K562 (cell line): ENCODE results near the gene ITSN1. TPM values are rescaled to one million over a fixed set of nuclear protein-coding genes. Genes with fewer than 3 reads are reported as not detected.

Experiments used
- CREM ChIP-seq: IDR thresholded peaks from 2 replicates; pipeline ENCODE4 v1.6.1; 2014; ENCODE audit warnings: antibody characterized with exemption, low read depth
- KDM1A ChIP-seq, 2 experiments: fragments of 450-650 bp; IDR thresholded peaks; 2 replicates each; pipeline ENCODE4 v1.6.1; 2016; ENCODE audit warnings: mild to moderate bottlenecking in 2 of 2
- RAD51 ChIP-seq: fragments of 450-650 bp; IDR thresholded peaks from 2 replicates; pipeline ENCODE4 v1.7.1; 2016; ENCODE audit warnings: low read depth, mild to moderate bottlenecking, borderline replicate concordance
- SNIP1 ChIP-seq: fragments of 450-650 bp; IDR thresholded peaks from 2 replicates; pipeline ENCODE4 v1.7.1; 2017; ENCODE audit warnings: low read depth, mild to moderate bottlenecking
- SRSF1 ChIP-seq: fragments of 200-400 bp; formaldehyde crosslinking; IDR thresholded peaks from 2 replicates; pipeline ENCODE4 v1.6.1; 2017; ENCODE audit warnings: mild to moderate bottlenecking, low read depth, low read length, moderate library complexity
- TCF7L2 ChIP-seq: fragments of 150-350 bp; IDR thresholded peaks from 2 replicates; pipeline ENCODE4 v1.6.1; 2016; ENCODE audit warnings: low read depth, mild to moderate bottlenecking, low read length, moderate library complexity
- TCFL5 ChIP-seq: fragments of 250-450 bp; sonication (Bioruptor Pico); conservative IDR thresholded peaks from 2 replicates; pipeline ENCODE4 v1.6.1; 2021; ENCODE audit warnings: mild to moderate bottlenecking, moderate library complexity, matching md5 sums
- U2AF1 ChIP-seq: fragments of 200-400 bp; formaldehyde crosslinking; optimal IDR thresholded peaks from 2 replicates; pipeline ENCODE3; 2017; ENCODE audit warnings: mild to moderate bottlenecking, low read depth, low read length, moderate library complexity
- ZC3H8 ChIP-seq: fragments of 450-650 bp; IDR thresholded peaks from 2 replicates; pipeline ENCODE4 v1.6.1; 2017
- ZNF140 ChIP-seq: fragments of 250-450 bp; sonication (Bioruptor Pico); IDR thresholded peaks from 2 replicates; pipeline ENCODE4 v1.8.0; 2021; ENCODE audit warnings: moderate library complexity, mild to moderate bottlenecking, inconsistent platforms
- ZSCAN32 ChIP-seq: fragments of 450-650 bp; formaldehyde crosslinking; IDR thresholded peaks from 2 replicates; pipeline ENCODE4 v1.4.0; 2020; ENCODE audit warnings: mild to moderate bottlenecking, moderate library complexity
- polyA plus RNA-seq, 8 experiments: library from polyadenylated mRNA; depleted of rRNA in 4 of 8; stranded (reverse) in 5 of 8; unstranded in 3 of 8; fragments of >200 nt; fragmentation: Nextera tagmentation in 2 of 8; fragmentation: Illumina TruSeq in 1 of 8; extraction: Ambion mirVana in 2 of 8; extraction: Trizol in 1 of 8; gene quantifications; 2 replicates each; pipeline versions ENCODE4 v1.2.1 to v1.2.3, GENCODE V29; 2011 to 2014; ENCODE audit warnings: inconsistent platforms in 1 of 8, missing spikeins in 1 of 8
- total RNA-seq, 7 experiments: library from RNA; depleted of rRNA in 6 of 7; stranded (reverse); fragments of >200 nt in 6 of 7; fragmentation: Illumina TruSeq in 2 of 7; extraction: Trizol in 2 of 7; gene quantifications; 2 replicates each; pipeline versions ENCODE4 v1.2.1 to v1.2.3, GENCODE V29; 2011 to 2021; ENCODE audit warnings: low replicate concordance in 1 of 7
- TF ChIP-seq, protein P1 (sequence below): fragments of 250-450 bp; sonication (Bioruptor Pico); IDR thresholded peaks from 2 replicates; pipeline ENCODE4 v1.8.0; 2022; ENCODE audit warnings: inconsistent platforms
- TF ChIP-seq, protein P2 (sequence below): fragments of 250-450 bp; sonication (Bioruptor Pico); IDR thresholded peaks from 2 replicates; pipeline ENCODE4 v1.9.0; 2021; ENCODE audit warnings: mild to moderate bottlenecking, inconsistent platforms
- TF ChIP-seq, protein P3 (sequence below): fragments of 450-650 bp; formaldehyde crosslinking; IDR thresholded peaks from 2 replicates; pipeline ENCODE4 v1.4.0; 2020; ENCODE audit warnings: mild to moderate bottlenecking, moderate library complexity
- TF ChIP-seq, protein P4 (sequence below): fragments of 250-450 bp; sonication (Bioruptor Pico); IDR thresholded peaks from 2 replicates; pipeline ENCODE4 v1.5.0; 2020; ENCODE audit warnings: mild to moderate bottlenecking
- TF ChIP-seq, protein P5 (sequence below): fragments of 250-450 bp; sonication (Bioruptor Pico); IDR thresholded peaks from 2 replicates; pipeline ENCODE4 v1.6.1; 2021; ENCODE audit warnings: mild to moderate bottlenecking
- TF ChIP-seq, protein P6 (sequence below): fragments of 250-450 bp; sonication (Bioruptor Pico); IDR thresholded peaks from 2 replicates; pipeline ENCODE4 v1.8.0; 2021; ENCODE audit warnings: moderate library complexity, mild to moderate bottlenecking, inconsistent platforms
- TF ChIP-seq, protein P7 (sequence below): fragments of 450-650 bp; conservative IDR thresholded peaks from 2 replicates; pipeline ENCODE4 v1.6.1; 2016; ENCODE audit warnings: missing genetic modification characterization, low read depth, mild to moderate bottlenecking, control low read depth, missing compliant biosample characterization

ITSN1 gene
- total and polyA plus RNA-seq, 9 of the 15 experiments (the other 6 are each of a cell fraction or from before 2014, with no cell fraction given) = 1.1 to 12.6 (median 4.8) TPM

DNA sequence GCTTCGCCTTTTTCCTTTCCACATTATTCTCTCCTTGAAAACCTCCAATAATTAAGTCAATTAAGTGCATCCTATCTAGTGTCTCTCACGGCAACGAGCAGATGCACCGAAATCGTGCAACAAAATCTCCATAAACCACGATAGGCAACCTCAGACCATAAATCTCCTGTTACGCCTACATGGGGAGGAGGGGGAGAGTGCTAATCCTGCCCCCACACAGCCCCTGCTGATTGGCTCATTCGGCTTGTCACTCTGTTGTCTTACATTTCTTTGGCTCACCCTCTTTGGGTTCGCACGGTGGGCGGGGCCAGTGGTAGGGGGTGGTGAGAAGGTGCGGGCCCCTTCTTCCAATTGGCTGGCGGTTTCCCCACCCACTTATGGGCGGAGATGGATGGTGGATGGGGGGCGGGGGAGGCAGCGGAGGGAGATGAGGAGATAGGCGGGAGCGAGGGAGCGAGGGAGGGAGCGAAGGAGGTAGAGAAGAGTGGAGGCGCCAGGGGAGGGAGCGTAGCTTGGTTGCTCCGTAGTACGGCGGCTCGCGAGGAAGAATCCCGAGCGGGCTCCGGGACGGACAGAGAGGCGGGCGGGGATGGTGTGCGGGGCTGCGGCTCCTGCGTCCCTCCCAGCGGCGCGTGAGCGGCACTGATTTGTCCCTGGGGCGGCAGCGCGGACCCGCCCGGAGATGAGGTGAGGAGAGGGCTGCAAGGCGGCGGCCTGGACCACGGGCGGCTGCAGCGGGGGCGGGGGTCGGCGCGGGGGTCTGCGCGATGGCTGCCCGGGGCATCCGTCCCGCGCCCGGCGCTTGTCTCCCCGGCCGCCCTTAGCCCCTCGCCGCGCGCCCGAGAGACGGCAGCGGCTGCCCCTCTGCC, at the start of gene ITSN1 (continued):
- TF ChIP-seq, protein P1, sequence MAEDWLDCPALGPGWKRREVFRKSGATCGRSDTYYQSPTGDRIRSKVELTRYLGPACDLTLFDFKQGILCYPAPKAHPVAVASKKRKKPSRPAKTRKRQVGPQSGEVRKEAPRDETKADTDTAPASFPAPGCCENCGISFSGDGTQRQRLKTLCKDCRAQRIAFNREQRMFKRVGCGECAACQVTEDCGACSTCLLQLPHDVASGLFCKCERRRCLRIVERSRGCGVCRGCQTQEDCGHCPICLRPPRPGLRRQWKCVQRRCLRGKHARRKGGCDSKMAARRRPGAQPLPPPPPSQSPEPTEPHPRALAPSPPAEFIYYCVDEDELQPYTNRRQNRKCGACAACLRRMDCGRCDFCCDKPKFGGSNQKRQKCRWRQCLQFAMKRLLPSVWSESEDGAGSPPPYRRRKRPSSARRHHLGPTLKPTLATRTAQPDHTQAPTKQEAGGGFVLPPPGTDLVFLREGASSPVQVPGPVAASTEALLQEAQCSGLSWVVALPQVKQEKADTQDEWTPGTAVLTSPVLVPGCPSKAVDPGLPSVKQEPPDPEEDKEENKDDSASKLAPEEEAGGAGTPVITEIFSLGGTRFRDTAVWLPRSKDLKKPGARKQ (CRISPR knock-in tag) = no peak
- TF ChIP-seq SNIP1 (no peak), RAD51 (no peak), ZC3H8 (no peak), ZNF140 (CRISPR knock-in tag) (no peak), TCF7L2 (no peak), ZSCAN32 (CRISPR knock-in tag) (no peak), U2AF1 (no peak), CREM (peak; percentile 73), TCFL5 (CRISPR knock-in tag) (no peak), KDM1A (IDR thresholded peaks at IDR 0.05) (peak; percentile 97), SRSF1 (no peak)
- TF ChIP-seq, protein P2, sequence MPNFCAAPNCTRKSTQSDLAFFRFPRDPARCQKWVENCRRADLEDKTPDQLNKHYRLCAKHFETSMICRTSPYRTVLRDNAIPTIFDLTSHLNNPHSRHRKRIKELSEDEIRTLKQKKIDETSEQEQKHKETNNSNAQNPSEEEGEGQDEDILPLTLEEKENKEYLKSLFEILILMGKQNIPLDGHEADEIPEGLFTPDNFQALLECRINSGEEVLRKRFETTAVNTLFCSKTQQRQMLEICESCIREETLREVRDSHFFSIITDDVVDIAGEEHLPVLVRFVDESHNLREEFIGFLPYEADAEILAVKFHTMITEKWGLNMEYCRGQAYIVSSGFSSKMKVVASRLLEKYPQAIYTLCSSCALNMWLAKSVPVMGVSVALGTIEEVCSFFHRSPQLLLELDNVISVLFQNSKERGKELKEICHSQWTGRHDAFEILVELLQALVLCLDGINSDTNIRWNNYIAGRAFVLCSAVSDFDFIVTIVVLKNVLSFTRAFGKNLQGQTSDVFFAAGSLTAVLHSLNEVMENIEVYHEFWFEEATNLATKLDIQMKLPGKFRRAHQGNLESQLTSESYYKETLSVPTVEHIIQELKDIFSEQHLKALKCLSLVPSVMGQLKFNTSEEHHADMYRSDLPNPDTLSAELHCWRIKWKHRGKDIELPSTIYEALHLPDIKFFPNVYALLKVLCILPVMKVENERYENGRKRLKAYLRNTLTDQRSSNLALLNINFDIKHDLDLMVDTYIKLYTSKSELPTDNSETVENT (CRISPR knock-in tag) = 0 out of 2 replicates have a peak, but pooled peaks have one; percentile 61
- TF ChIP-seq, protein P3, sequence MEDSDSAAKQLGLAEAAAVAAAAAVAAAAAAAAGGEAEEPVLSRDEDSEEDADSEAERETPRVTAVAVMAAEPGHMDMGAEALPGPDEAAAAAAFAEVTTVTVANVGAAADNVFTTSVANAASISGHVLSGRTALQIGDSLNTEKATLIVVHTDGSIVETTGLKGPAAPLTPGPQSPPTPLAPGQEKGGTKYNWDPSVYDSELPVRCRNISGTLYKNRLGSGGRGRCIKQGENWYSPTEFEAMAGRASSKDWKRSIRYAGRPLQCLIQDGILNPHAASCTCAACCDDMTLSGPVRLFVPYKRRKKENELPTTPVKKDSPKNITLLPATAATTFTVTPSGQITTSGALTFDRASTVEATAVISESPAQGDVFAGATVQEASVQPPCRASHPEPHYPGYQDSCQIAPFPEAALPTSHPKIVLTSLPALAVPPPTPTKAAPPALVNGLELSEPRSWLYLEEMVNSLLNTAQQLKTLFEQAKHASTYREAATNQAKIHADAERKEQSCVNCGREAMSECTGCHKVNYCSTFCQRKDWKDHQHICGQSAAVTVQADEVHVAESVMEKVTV = no peak
- TF ChIP-seq, protein P4, sequence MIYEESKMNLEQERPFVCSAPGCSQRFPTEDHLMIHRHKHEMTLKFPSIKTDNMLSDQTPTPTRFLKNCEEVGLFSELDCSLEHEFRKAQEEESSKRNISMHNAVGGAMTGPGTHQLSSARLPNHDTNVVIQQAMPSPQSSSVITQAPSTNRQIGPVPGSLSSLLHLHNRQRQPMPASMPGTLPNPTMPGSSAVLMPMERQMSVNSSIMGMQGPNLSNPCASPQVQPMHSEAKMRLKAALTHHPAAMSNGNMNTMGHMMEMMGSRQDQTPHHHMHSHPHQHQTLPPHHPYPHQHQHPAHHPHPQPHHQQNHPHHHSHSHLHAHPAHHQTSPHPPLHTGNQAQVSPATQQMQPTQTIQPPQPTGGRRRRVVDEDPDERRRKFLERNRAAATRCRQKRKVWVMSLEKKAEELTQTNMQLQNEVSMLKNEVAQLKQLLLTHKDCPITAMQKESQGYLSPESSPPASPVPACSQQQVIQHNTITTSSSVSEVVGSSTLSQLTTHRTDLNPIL (CRISPR knock-in tag) = no peak
- TF ChIP-seq, protein P5, sequence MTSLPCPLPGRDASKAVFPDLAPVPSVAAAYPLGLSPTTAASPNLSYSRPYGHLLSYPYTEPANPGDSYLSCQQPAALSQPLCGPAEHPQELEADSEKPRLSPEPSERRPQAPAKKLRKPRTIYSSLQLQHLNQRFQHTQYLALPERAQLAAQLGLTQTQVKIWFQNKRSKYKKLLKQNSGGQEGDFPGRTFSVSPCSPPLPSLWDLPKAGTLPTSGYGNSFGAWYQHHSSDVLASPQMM (CRISPR knock-in tag) = no peak
- TF ChIP-seq, protein P6, sequence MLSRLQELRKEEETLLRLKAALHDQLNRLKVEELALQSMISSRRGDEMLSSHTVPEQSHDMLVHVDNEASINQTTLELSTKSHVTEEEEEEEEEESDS (CRISPR knock-in tag) = no peak
- TF ChIP-seq, protein P7, sequence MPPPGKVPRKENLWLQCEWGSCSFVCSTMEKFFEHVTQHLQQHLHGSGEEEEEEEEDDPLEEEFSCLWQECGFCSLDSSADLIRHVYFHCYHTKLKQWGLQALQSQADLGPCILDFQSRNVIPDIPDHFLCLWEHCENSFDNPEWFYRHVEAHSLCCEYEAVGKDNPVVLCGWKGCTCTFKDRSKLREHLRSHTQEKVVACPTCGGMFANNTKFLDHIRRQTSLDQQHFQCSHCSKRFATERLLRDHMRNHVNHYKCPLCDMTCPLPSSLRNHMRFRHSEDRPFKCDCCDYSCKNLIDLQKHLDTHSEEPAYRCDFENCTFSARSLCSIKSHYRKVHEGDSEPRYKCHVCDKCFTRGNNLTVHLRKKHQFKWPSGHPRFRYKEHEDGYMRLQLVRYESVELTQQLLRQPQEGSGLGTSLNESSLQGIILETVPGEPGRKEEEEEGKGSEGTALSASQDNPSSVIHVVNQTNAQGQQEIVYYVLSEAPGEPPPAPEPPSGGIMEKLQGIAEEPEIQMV (tag) = no peak
